GM23338 (cell line): ENCODE data around the gene WIPF1. TPM values are rescaled to one million over a fixed set of nuclear protein-coding genes. Genes with fewer than 3 reads are reported as not detected.

Source experiments
- ATAC-seq: fragments of 200-7000 bp; cut with Tn5 transposase; 3 replicates; pipeline ENCODE4 v1.9.1; 2020
- DNase-seq: peaks from one replicate; pipeline ENCODE4 v3.0.0-alpha.2; 2015; ENCODE audit warnings: low spot score
- H2AFZ ChIP-seq: fragments of 200-600 bp; sonication (generic); 2 replicates; pipeline ENCODE4 v1.8.0; 2016; ENCODE audit warnings: antibody characterized with exemption, mild to moderate bottlenecking, moderate library complexity
- H3F3A ChIP-seq: fragments of 200-600 bp; sonication (generic); replicated peaks from 2 replicates; pipeline ENCODE4 v1.8.0; 2017; ENCODE audit warnings: antibody characterized with exemption, mixed run types, low read depth
- H3K27ac ChIP-seq: fragments of 200-600 bp; sonication (generic); 2 replicates; pipeline ENCODE4 v1.6.1; 2016; ENCODE audit warnings: low read depth
- H3K27me3 ChIP-seq: fragments of 200-600 bp; sonication (generic); 2 replicates; pipeline ENCODE4 v1.8.0; 2016; ENCODE audit warnings: mild to moderate bottlenecking, mixed run types, moderate library complexity; ENCODE audit not compliant: insufficient read depth
- H3K36me3 ChIP-seq: fragments of 200-600 bp; sonication (generic); 2 replicates; pipeline ENCODE4 v1.8.0; 2016; ENCODE audit warnings: mild to moderate bottlenecking; ENCODE audit not compliant: insufficient read depth
- H3K4me1 ChIP-seq: fragments of 200-600 bp; sonication (generic); 2 replicates; pipeline ENCODE4 v1.8.0; 2016; ENCODE audit warnings: mild to moderate bottlenecking, moderate library complexity; ENCODE audit not compliant: insufficient read depth
- H3K4me2 ChIP-seq: fragments of 200-600 bp; sonication (generic); 2 replicates; pipeline ENCODE4 v1.7.1; 2017; ENCODE audit warnings: mixed run types
- H3K4me3 ChIP-seq: fragments of 200-600 bp; sonication (generic); 2 replicates; pipeline ENCODE4 v1.6.1; 2016; ENCODE audit warnings: mixed run types
- H3K79me2 ChIP-seq: fragments of 200-600 bp; sonication (generic); replicated peaks from 2 replicates; pipeline ENCODE4 v1.8.0; 2017; ENCODE audit warnings: mild to moderate bottlenecking; ENCODE audit not compliant: insufficient read depth
- H3K9me2 ChIP-seq: fragments of 200-600 bp; sonication (generic); 2 replicates; pipeline ENCODE4 v1.8.0; 2017; ENCODE audit not compliant: insufficient read depth
- H4K20me1 ChIP-seq: fragments of 200-600 bp; sonication (generic); replicated peaks from 2 replicates; pipeline ENCODE4 v1.8.0; 2017; ENCODE audit warnings: mild to moderate bottlenecking; ENCODE audit not compliant: insufficient read depth
- H3K27ac Mint-ChIP-seq: 2 replicates; pipeline ENCODE4 v1.8.0; 2020; ENCODE audit warnings: inconsistent platforms, mild to moderate bottlenecking, moderate library complexity, mixed read lengths
- H3K27me3 Mint-ChIP-seq: 3 replicates; pipeline ENCODE4 v1.8.0; 2022; ENCODE audit warnings: low read depth, mild to moderate bottlenecking, moderate library complexity, mixed read lengths, inconsistent platforms; ENCODE audit not compliant: insufficient read depth, poor library complexity
- H3K36me3 Mint-ChIP-seq: 3 replicates; pipeline ENCODE4 v1.8.0; 2021; ENCODE audit warnings: low read depth, mild to moderate bottlenecking, inconsistent platforms, moderate library complexity, mixed read lengths
- H3K4me1 Mint-ChIP-seq: 3 replicates; pipeline ENCODE4 v1.8.0; 2020; ENCODE audit warnings: mild to moderate bottlenecking, inconsistent platforms, mixed read lengths
- H3K4me3 Mint-ChIP-seq: 3 replicates; pipeline ENCODE4 v1.8.0; 2021; ENCODE audit warnings: moderate library complexity, mild to moderate bottlenecking, inconsistent platforms, mixed read lengths
- H3K9me3 Mint-ChIP-seq: 3 replicates; pipeline ENCODE4 v1.8.0; 2020; ENCODE audit warnings: moderate library complexity, mild to moderate bottlenecking, inconsistent platforms, mixed read lengths
- CREB1 ChIP-seq: fragments of 250-450 bp; sonication (Bioruptor Pico); IDR thresholded peaks from 2 replicates; pipeline ENCODE4 v1.5.0; 2020; ENCODE audit warnings: low read depth, mild to moderate bottlenecking, moderate library complexity
- EZH2 ChIP-seq: fragments of 200-600 bp; sonication (generic); IDR thresholded peaks from one replicate; pipeline ENCODE4 v1.8.0; 2017; ENCODE audit warnings: antibody characterized with exemption, mild to moderate bottlenecking, low read depth; ENCODE audit not compliant: unreplicated experiment
- EZH2phosphoT487 ChIP-seq: fragments of 200-600 bp; sonication (generic); IDR thresholded peaks from one replicate; pipeline ENCODE4 v1.8.1; 2018; ENCODE audit warnings: antibody characterized with exemption; ENCODE audit not compliant: unreplicated experiment
- JUNB ChIP-seq: IDR thresholded peaks from one replicate; pipeline ENCODE4 v1.6.1; 2016; ENCODE audit warnings: antibody characterized with exemption; ENCODE audit not compliant: unreplicated experiment
- POLR2AphosphoS5 ChIP-seq: IDR thresholded peaks from 2 replicates; pipeline ENCODE4 v1.6.1; 2016; ENCODE audit warnings: antibody characterized with exemption, low read depth
- REST ChIP-seq: IDR thresholded peaks from one replicate; pipeline ENCODE4 v1.6.1; 2018; ENCODE audit warnings: antibody characterized with exemption; ENCODE audit not compliant: unreplicated experiment
- STAT1 ChIP-seq: IDR thresholded peaks from one replicate; pipeline ENCODE4 v1.6.1; 2016; ENCODE audit warnings: antibody characterized with exemption; ENCODE audit not compliant: unreplicated experiment
- ZNF114 ChIP-seq: fragments of 250-450 bp; sonication (Bioruptor Pico); IDR thresholded peaks from 2 replicates; pipeline ENCODE4 v1.5.0; 2020; ENCODE audit warnings: mild to moderate bottlenecking, moderate library complexity
- ZNF331 ChIP-seq: fragments of 250-450 bp; sonication (Bioruptor Pico); IDR thresholded peaks from 2 replicates; pipeline ENCODE4 v1.5.0; 2020; ENCODE audit warnings: low read depth, mild to moderate bottlenecking, moderate library complexity
- polyA plus RNA-seq: library from polyadenylated mRNA; unstranded; fragments of >200 nt; fragmentation: Nextera tagmentation; extraction: Ambion mirVana; gene quantifications from 2 replicates; pipeline ENCODE4 v1.2.1, GENCODE V29; 2016
- total RNA-seq: library from RNA; depleted of rRNA; stranded (reverse); fragments of >200 nt; shearing (Covaris generic); gene quantifications from 2 replicates; pipeline ENCODE4 v1.2.3, GENCODE V29; 2014
- TF ChIP-seq, protein P1 (sequence below): IDR thresholded peaks from 2 replicates; pipeline ENCODE4 v1.6.1; 2016; ENCODE audit warnings: antibody characterized with exemption
- TF ChIP-seq, protein P2 (sequence below): fragments of 250-450 bp; sonication (Bioruptor Pico); IDR thresholded peaks from 2 replicates; pipeline ENCODE4 v1.5.0; 2020; ENCODE audit warnings: mild to moderate bottlenecking, moderate library complexity

The WIPF1 gene
- total and polyA plus RNA-seq, 2 experiments from 2014 or later = 3.0 to 6.0 TPM

- TF ChIP-seq STAT1 (no peak), EZH2 (no peak), REST (no peak), POLR2AphosphoS5 (no peak), JUNB (no peak), EZH2phosphoT487 (no peak)
- TF ChIP-seq, protein P1, sequence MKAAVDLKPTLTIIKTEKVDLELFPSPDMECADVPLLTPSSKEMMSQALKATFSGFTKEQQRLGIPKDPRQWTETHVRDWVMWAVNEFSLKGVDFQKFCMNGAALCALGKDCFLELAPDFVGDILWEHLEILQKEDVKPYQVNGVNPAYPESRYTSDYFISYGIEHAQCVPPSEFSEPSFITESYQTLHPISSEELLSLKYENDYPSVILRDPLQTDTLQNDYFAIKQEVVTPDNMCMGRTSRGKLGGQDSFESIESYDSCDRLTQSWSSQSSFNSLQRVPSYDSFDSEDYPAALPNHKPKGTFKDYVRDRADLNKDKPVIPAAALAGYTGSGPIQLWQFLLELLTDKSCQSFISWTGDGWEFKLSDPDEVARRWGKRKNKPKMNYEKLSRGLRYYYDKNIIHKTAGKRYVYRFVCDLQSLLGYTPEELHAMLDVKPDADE = no peak
Measured at GRCh38 chr2:174527101-174527721, 70.4 kb downstream of the WIPF1 start (continued).

DNA sequence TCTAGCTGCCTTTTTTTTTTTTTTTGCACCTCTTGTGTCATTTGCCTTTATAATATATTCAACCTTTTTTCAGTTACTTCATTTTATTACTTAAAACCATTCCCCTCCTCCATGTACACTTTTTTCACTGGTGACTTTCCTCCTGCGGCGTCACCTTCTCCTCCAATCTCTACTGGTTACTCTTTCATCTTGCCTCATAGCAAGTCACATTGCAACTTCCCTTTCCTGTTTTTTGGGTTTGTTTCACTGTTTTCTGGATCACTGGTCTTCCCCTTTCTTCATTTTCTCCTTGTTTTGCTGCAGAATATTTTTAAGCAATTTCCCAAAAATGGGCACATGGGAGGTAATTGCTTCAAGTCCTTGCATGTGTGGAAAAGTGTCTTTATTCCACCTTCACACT is 73.1 kb downstream of the WIPF1 start:
- Mint-ChIP-seq H3K27me3 (peaks cover 1% of the 10 kb centered on the region), H3K27ac (no peak overlapping the region), H3K4me1 (no peaks in the 10 kb centered on the region), H3K4me3 (no peak overlapping the region), H3K36me3 (peaks cover 3% of the 10 kb centered on the region; the same call in 1 of the 3 replicates), H3K9me3 (peaks cover 17% of the 10 kb centered on the region)
- no peak overlapping the region for H3K4me3 ChIP-seq
- H3K4me2 ChIP-seq = no peak overlapping the region
- H3K27me3 ChIP-seq = no peaks in the 10 kb centered on the region
- DNase-seq = no peak
- TF ChIP-seq ZNF331 (no peak), STAT1 (no peak), EZH2 (no peak), ZNF114 (no peak), EZH2phosphoT487 (no peak), CREB1 (CRISPR knock-in tag) (no peak), JUNB (no peak)
- TF ChIP-seq, protein P2, sequence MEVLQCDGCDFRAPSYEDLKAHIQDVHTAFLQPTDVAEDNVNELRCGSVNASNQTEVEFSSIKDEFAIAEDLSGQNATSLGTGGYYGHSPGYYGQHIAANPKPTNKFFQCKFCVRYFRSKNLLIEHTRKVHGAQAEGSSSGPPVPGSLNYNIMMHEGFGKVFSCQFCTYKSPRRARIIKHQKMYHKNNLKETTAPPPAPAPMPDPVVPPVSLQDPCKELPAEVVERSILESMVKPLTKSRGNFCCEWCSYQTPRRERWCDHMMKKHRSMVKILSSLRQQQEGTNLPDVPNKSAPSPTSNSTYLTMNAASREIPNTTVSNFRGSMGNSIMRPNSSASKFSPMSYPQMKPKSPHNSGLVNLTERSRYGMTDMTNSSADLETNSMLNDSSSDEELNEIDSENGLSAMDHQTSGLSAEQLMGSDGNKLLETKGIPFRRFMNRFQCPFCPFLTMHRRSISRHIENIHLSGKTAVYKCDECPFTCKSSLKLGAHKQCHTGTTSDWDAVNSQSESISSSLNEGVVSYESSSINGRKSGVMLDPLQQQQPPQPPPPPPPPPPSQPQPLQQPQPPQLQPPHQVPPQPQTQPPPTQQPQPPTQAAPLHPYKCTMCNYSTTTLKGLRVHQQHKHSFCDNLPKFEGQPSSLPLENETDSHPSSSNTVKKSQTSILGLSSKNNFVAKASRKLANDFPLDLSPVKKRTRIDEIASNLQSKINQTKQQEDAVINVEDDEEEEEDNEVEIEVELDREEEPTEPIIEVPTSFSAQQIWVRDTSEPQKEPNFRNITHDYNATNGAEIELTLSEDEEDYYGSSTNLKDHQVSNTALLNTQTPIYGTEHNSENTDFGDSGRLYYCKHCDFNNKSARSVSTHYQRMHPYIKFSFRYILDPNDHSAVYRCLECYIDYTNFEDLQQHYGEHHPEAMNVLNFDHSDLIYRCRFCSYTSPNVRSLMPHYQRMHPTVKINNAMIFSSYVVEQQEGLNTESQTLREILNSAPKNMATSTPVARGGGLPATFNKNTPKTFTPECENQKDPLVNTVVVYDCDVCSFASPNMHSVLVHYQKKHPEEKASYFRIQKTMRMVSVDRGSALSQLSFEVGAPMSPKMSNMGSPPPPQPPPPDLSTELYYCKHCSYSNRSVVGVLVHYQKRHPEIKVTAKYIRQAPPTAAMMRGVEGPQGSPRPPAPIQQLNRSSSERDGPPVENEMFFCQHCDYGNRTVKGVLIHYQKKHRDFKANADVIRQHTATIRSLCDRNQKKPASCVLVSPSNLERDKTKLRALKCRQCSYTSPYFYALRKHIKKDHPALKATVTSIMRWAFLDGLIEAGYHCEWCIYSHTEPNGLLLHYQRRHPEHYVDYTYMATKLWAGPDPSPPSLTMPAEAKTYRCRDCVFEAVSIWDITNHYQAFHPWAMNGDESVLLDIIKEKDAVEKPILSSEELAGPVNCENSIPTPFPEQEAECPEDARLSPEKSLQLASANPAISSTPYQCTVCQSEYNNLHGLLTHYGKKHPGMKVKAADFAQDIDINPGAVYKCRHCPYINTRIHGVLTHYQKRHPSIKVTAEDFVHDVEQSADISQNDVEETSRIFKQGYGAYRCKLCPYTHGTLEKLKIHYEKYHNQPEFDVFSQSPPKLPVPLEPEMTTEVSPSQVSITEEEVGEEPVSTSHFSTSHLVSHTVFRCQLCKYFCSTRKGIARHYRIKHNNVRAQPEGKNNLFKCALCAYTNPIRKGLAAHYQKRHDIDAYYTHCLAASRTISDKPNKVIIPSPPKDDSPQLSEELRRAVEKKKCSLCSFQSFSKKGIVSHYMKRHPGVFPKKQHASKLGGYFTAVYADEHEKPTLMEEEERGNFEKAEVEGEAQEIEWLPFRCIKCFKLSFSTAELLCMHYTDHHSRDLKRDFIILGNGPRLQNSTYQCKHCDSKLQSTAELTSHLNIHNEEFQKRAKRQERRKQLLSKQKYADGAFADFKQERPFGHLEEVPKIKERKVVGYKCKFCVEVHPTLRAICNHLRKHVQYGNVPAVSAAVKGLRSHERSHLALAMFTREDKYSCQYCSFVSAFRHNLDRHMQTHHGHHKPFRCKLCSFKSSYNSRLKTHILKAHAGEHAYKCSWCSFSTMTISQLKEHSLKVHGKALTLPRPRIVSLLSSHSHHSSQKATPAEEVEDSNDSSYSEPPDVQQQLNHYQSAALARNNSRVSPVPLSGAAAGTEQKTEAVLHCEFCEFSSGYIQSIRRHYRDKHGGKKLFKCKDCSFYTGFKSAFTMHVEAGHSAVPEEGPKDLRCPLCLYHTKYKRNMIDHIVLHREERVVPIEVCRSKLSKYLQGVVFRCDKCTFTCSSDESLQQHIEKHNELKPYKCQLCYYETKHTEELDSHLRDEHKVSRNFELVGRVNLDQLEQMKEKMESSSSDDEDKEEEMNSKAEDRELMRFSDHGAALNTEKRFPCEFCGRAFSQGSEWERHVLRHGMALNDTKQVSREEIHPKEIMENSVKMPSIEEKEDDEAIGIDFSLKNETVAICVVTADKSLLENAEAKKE = no peak
- no peak for ATAC-seq
- no peaks in the 10 kb centered on the region for H4K20me1 ChIP-seq
- no peaks in the 10 kb centered on the region for H3K9me2 ChIP-seq
- H3K4me1 ChIP-seq = no peaks in the 10 kb centered on the region
- no peak overlapping the region for H2AFZ ChIP-seq
- H3F3A ChIP-seq = no peaks in the 10 kb centered on the region
- no peaks in the 10 kb centered on the region for H3K79me2 ChIP-seq
- no peaks in the 10 kb centered on the region for H3K36me3 ChIP-seq
- no peak overlapping the region for H3K27ac ChIP-seq
